GM18517 (cell line): ENCODE data around the gene ITGB7.

Experiments
- ATAC-seq: cut with Tn5 transposase; IDR thresholded peaks from one replicate; pipeline ENCODE4 v1.9.1; 2021; ENCODE audit warnings: mild to moderate bottlenecking, moderate library complexity; ENCODE audit not compliant: unreplicated experiment

The ITGB7 gene

GRCh38 chr12:53207042-53207441 lies at the start of gene ITGB7:
TSS of gene ITGB7 (minus strand) at chr12:53207251. CDS start at chr12:53200443, 6,808 bp downstream.
- no peak for ATAC-seq

GRCh38 chr12:53255996-53256395 lies 48.9 kb upstream of the ITGB7 start:
- no peak for ATAC-seq

GRCh38 chr12:53254816-53255545 lies 47.9 kb upstream of the ITGB7 start:
- ATAC-seq, result no peak

- no peak for ATAC-seq
Observed at GRCh38 chr12:53253298-53253697, 46.2 kb upstream of the ITGB7 start.

GRCh38 chr12:53252349-53252916 lies 45.4 kb upstream of the ITGB7 start:
- ATAC-seq, result no peak

- ATAC-seq, result peak; percentile 76
Observed at GRCh38 chr12:53251477-53252348, 44.7 kb upstream of the ITGB7 start.

GRCh38 chr12:53245286-53245685 lies 38.2 kb upstream of the ITGB7 start:
- ATAC-seq, result no peak

GRCh38 chr12:53244337-53244736 lies 37.3 kb upstream of the ITGB7 start:
- no peak for ATAC-seq

GRCh38 chr12:53241623-53242412 lies 34.8 kb upstream of the ITGB7 start:
- no peak for ATAC-seq

- no peak for ATAC-seq
Observed at GRCh38 chr12:53239643-53240258, 32.7 kb upstream of the ITGB7 start.

- ATAC-seq, result no peak
Observed at GRCh38 chr12:53236443-53237111, 29.5 kb upstream of the ITGB7 start.

- ATAC-seq, result no peak
Observed at GRCh38 chr12:53235742-53236442, 28.8 kb upstream of the ITGB7 start.

GRCh38 chr12:53235164-53235563 lies 28.1 kb upstream of the ITGB7 start:
- ATAC-seq, result no peak

GRCh38 chr12:53234271-53234914 lies 27.3 kb upstream of the ITGB7 start:
- ATAC-seq, result no peak

- no peak for ATAC-seq
Observed at GRCh38 chr12:53233671-53234121, 26.6 kb upstream of the ITGB7 start.

GRCh38 chr12:53232646-53233461 lies 25.8 kb upstream of the ITGB7 start:
- no peak for ATAC-seq

GRCh38 chr12:53231921-53232645 lies 25.0 kb upstream of the ITGB7 start, which contains the start of gene RARG:
TSS of gene RARG (minus strand) at chr12:53232209. CDS start at chr12:53227545, 4,664 bp downstream.
- no peak for ATAC-seq
